ENCODE data around the gene HIVEP3.

GRCh38 chr1:41611932-41612450 is 306.7 kb downstream of the HIVEP3 start:
- no peak for TF ChIP-seq CTCF (optimal IDR thresholded peaks at IDR 0.05 in 1 of 3, IDR thresholded peaks at IDR 0.05 in 1 of 3, conservative IDR thresholded peaks at IDR 0.05 in 1 of 3; ENCODE audit: extremely low read depth in 1 of 3, insufficient read depth in 2 of 3, low read length in 3 of 3)
- TF ChIP-seq EZH2 (IDR thresholded peaks at IDR 0.05; ENCODE audit: low read length), result no peak

Data from keratinocyte (primary cell).